Left cardiac atrium (tissue), 4 donors: Measurements from ENCODE around the gene USP36. TPM values are rescaled to one million over a fixed set of nuclear protein-coding genes. Genes with fewer than 3 reads are reported as not detected.
"Not testable (repeated sequence)": the region's sequence is repeated elsewhere in the genome, so short reads cannot be mapped to it uniquely, and the experiment has no call there.

Experiments used
- ATAC-seq, 2 donors: fragments of 200-7000 bp; cut with Tn5 transposase; one replicate each; pipeline ENCODE4 v1.9.1; 2020; ENCODE audit warnings: mild to moderate bottlenecking in 2 of 2, moderate library complexity in 2 of 2
- DNase-seq: peaks from one replicate; pipeline ENCODE4 v3.0.0-alpha.2; 2020
- intact Hi-C, 2 donors: fragments of 100-400 bp; cut with DNase I; formaldehyde crosslinking; loops; one replicate each; pipeline versions ENCODE4 v1.14.1 to v1.15.1; 2022 to 2023
- total RNA-seq, 2 donors: library from RNA; stranded (reverse); fragmentation: NEBNext Ultra II Directional; extraction: Animal tissue kit (Norgen Biotek cat#: 25700); gene quantifications; one replicate each; pipeline ENCODE4 v1.2.1, GENCODE V29; 2021
- donor health status: DM: no; HTN: yes; CAD: no.
- donor health status: DM: no; HTN: yes; CAD: no; lungs with severe emphysema.
- donor health status: DM: yes; HTN: yes; CAD: no.
- donor health status: Dilated cardiomyopathy.

The USP36 gene
- total RNA-seq, 2 donors from 2014 or later: 28.1 to 48.1 TPM

- ATAC-seq: no peak
- DNase-seq: no peak
- intact Hi-C loops: no loop called here
Observed at GRCh38 chr17:78875363-78876093, 34.9 kb upstream of the USP36 start.

DNA sequence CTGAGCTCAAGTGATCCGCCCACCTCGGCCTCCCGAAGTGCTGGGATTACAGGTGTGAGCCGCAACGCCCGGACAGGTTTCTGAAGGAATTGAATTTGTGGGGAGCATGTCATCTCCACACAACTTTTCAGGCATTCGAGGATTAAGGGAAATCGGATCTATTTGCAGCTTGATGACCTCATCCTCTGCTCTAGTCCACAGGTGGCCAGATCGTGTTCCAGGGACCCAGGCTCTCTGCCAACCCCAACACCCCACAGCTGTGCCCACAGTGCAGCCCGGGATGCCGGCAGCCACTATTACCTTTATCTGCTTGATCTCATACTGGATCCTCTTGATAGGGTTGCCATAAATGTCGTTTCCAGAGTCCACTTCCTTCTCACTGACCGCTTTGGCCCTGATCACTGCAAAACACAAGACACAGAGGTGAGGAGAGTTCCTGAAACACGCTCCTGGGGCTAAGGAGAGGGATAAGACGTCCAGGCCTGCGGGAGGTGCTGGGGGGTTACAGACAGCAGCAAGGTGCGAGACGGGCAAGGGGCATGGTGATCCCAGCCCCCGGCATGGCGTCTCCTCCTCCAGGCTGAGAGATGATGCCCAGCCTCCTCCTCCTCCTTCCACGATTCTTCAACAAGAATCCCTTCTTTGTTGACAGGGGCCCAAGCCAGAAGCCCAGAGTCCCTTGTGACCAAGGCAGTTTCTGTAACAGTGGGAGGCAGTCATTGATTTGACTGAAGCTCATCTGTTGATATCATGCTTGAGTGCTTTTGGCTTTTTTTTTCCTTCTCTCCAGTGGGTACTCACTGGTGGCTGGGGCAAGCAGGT, 33.1 kb upstream of the USP36 start:
- intact Hi-C loops: no loop called here
- peak; percentile 65 to 67 for ATAC-seq
- DNase-seq: no peak

- DNase-seq (no peak), ATAC-seq (no peak)
- intact Hi-C loops: no loop called here
Observed at GRCh38 chr17:78872486-78872885, 31.9 kb upstream of the USP36 start.

GRCh38 chr17:78870621-78871020, 30.0 kb upstream of the USP36 start:
- ATAC-seq (no peak), DNase-seq (no peak)
- intact Hi-C loops: no loop called here

- intact Hi-C loops: loop anchor here (2.0 to 10.0 kb wide), 2 partner anchors 66 to 102 kb away; no protein-coding TSS in a partner anchor
- no peak for DNase-seq
- ATAC-seq: no peak
Observed at GRCh38 chr17:78868391-78868790, 27.8 kb upstream of the USP36 start.

DNA sequence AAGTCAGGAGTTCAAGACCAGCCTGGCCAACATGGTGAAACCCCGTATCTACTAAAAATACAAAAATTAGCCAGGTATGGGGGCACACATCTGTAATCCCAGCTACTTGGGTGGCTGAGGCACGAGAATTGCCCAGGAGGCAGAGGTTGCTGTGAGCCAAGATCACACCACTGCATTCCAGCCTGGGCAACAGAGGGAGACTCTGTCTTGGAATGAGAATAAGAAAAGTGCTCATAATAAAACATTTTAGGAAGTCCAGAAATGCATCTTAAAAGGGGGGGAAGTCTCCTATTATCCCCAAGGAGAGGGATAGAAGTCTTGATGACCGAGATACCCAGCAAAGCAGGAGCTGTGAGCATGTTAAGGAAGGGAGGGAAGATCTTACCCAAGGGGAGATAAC, 26.4 kb upstream of the USP36 start:
- intact Hi-C loops: loop anchor here in 1 of 2 donors (10.0 kb wide), 1 partner anchor 68 kb away; no protein-coding TSS in a partner anchor
- not testable (repeated sequence) for DNase-seq, ATAC-seq

- intact Hi-C loops: loop anchor here in 1 of 2 donors (1.0 to 10.0 kb wide), 2 partner anchors 69 to 105 kb away; no protein-coding TSS in a partner anchor
- DNase-seq: peak; percentile 75
Observed at GRCh38 chr17:78865682-78866390, 25.2 kb upstream of the USP36 start.

DNA sequence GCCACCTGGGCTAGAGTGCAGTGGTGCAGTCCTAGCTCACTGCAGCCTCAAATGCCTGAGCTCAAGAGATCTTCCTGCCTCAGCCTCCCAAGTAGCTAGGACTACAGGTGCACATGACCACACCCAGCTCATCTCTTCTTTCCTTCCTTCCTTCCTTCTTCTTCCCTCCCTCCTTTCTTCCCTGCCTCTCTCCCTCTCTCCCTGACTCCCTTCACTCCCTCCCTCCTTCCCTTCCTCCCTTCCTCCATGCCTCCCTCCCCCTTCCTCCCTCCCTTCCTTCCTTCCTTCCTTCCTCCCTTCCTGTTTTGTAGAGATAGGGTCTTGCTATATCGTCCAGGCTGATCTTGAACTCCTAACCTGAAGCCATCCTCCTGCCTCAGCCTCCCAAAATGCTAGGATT, 23.5 kb upstream of the USP36 start:
- no peak for ATAC-seq
- no peak for DNase-seq
- intact Hi-C loops: loop anchor here in 1 of 2 donors (10.0 kb wide), 1 partner anchor 71 kb away; no protein-coding TSS in a partner anchor

More at GRCh38 chr17:78865682-78866390, 25.2 kb upstream of the USP36 start:
- ATAC-seq: peak; percentile 71 to 83

DNA sequence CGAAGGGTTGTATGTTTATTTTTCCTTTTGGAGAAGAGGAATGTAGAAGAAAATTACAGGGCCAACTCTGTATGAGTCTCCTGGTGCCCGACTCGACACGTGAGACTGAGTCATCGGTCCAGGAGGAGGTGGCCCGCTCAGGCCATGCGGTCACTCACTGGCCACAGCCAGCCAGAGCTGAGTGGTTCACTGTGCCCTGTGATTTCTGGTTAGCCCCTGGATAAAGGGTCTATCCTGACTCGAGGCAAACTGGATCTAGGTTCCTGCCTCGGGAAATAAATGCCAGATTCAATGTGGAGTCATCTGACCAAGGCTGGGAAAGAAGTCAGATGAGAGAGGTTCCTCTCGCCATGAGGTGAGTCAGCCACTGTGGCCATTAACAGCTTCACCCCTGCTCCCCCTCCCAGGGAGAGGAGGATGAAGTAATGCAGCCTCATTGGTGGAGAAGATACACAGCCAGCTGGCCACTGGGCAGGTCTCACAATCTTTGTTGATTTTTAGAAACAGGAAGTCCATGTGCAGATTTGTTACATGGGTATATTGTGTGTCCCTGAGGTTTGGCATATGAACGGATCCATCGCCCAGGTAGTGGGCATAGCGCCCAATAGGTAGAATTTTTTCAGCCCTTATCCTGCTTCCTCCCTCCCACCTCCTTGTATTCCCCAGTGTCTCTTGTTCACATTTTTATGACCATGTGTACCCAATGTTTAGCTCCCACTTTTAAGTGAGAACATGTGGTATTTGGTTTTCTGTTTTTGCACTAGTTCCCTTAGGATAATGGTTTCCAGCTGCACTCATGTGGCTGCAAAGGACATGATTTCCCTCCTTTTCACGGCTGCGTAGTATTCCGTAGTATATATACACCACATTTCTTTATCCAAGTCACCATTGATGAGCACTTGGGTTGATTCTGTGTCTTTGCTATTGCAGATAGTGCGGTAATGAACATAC, 21.7 kb upstream of the USP36 start:
- intact Hi-C loops: loop anchor here in 1 of 2 donors (10.0 kb wide), 1 partner anchor 72 kb away; no protein-coding TSS in a partner anchor
- ATAC-seq: peak; percentile 77 to 93
- DNase-seq: peak; percentile 83

GRCh38 chr17:78861229-78861628, 20.6 kb upstream of the USP36 start:
- ATAC-seq (no peak), DNase-seq (no peak)
- intact Hi-C loops: loop anchor here in 1 of 2 donors (10.0 kb wide), 1 partner anchor 74 kb away; no protein-coding TSS in a partner anchor

GRCh38 chr17:78859051-78859450, 18.4 kb upstream of the USP36 start:
- no peak for ATAC-seq
- DNase-seq: no peak
- intact Hi-C loops: no loop called here

- DNase-seq (no peak), ATAC-seq (no peak)
- intact Hi-C loops: no loop called here
Observed at GRCh38 chr17:78857266-78857665, 16.7 kb upstream of the USP36 start.

DNA sequence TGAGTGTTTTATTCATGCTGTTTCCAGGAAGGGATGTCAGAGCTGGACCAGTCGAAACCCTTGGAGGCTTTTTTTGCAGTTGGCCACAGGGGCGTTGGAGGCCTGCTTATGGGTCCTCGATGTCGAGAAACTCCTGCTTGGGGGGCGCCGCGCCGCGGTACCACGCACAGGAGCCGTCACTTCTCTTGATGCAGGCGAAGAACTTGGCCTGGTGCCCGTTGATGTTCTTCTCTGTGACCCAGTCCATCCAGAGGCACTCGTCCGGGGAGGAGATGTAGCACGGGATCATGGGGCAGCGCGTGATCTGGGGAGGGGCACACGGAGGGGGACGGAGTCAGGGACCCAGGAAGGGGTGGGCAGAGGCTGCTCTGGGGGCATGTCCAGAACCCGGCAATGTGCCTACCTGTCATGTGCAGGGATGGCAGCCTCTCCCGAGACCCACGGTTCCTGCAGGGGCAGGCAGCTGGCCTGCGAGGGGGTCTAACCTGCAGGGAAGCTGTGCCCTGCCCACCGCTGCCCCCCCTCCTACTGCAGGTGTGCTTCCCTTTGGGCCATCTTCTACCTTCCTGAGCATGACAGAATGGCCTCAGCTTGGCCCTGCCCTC, 15.0 kb upstream of the USP36 start:
- DNase-seq (no peak), ATAC-seq (no peak)
- intact Hi-C loops: no loop called here

GRCh38 chr17:78854508-78854907, 13.9 kb upstream of the USP36 start:
- intact Hi-C loops: no loop called here
- ATAC-seq: no peak
- DNase-seq: no peak

- no peak for DNase-seq
- ATAC-seq: no peak
- intact Hi-C loops: no loop called here
Observed at GRCh38 chr17:78853926-78854394, 13.3 kb upstream of the USP36 start.

- no peak for ATAC-seq
- DNase-seq: no peak
- intact Hi-C loops: no loop called here
Observed at GRCh38 chr17:78852709-78853121, 12.1 kb upstream of the USP36 start.

GRCh38 chr17:78849026-78849425, 8.4 kb upstream of the USP36 start:
- DNase-seq (no peak), ATAC-seq (no peak)
- intact Hi-C loops: no loop called here

DNA sequence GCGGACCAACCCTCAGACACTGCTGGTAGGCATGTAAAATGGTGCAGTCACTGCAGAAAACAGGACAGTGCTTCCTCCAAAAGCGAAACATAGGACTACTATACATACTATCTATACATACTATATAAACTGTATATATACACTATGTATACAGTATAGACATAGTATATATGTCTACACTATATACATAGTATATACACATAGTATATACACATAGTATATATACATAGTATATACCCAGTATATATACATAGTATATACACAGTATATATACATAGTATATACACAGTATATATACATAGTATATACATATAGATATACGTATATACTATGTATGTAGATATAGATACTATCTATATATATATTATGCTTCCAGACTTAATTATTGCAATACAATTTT, 6.4 kb upstream of the USP36 start:
- no peak for DNase-seq
- intact Hi-C loops: no loop called here
- ATAC-seq: no peak
